ENCODE measurements around the gene UCN.
"Not testable (repeated sequence)": the region's sequence is repeated elsewhere in the genome, so short reads cannot be mapped to it uniquely, and the experiment has no call there.

Gene UCN, protein sequence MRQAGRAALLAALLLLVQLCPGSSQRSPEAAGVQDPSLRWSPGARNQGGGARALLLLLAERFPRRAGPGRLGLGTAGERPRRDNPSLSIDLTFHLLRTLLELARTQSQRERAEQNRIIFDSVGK

DNA sequence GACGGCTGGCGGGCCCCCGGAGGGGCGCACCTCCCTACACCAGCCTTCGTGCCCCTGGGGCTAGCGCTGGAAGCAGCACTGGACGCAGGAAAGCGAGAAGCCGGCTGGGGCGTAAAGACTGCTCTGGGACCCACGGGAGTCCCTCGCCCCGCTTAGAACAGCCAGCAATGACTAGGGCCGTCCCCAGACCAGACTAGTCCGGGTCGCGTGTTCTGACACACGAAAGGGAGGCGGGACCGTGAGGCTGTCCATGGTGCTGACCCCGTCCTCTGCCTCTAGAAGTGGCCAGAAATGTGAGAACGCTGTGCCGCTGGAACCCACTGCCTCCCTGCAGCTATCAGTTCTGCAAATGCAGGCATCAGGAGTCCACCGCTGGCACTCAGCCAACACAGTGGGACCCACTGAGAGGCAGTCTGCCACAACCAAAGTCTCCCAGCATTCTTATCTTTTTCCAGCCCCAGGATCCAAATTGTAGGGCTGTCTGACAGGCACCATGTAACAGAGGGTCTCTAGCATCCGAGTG, at the start of gene UCN:
TSS of gene UCN (minus strand) at position 87 of the 523 bp plus-strand sequence. CDS start 550 bp downstream, outside the sequence.
- no peak for DNase-seq

DNA sequence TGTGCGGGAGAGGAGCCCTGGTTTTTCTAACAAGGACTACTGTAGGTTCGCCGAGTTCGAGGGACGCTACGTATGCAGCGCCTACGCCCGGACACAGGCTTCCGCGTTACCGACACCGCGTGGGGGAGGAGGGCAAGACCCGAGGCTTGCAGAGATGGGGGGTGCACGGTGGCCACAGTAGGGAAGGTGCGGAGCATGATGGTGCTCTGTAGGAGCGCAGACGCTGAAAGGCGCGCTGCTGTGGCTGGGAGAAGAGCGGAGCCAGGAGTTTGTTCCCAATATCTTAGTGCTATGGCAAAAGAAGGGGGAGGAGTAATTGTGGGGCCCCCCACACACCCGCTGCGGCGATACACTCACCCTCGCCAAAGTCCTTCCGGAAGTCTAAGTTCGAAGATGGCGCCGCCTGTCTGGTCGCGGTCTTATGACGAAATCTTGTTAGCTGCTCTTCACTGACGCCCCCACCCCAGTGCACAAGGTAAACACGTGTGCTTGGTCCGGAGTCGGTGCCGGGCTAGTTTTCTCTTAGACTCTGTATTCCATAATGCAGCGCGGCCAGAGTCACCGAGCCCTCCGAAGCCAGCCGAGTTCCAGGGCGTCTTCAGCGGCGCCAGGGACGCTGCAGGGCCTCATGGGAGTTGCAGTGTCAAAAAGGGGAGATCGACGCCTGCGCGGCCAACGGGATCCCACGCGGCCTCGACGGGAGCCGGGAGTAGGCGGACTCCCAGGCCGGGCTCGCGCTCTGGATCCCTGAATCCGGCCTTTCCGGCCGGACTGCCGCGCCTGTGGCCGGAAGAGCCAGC, 48.3 kb upstream of the UCN start, which contains the start of gene GTF3C2:
TSS of gene GTF3C2 (minus strand) at position 383 of the 800 bp plus-strand sequence. CDS start 13,210 bp downstream, outside the sequence.
- DNase-seq = peak; percentile 84 to 93 (median 90)

GRCh38 chr2:27356056-27356381, 47.8 kb upstream of the UCN start:
- DNase-seq = peak in 1 of 6 experiments; percentile 56

- no peak for DNase-seq
Measured at GRCh38 chr2:27354597-27354927, 46.3 kb upstream of the UCN start.

GRCh38 chr2:27353762-27354596, 45.7 kb upstream of the UCN start:
- no peak for DNase-seq

DNA sequence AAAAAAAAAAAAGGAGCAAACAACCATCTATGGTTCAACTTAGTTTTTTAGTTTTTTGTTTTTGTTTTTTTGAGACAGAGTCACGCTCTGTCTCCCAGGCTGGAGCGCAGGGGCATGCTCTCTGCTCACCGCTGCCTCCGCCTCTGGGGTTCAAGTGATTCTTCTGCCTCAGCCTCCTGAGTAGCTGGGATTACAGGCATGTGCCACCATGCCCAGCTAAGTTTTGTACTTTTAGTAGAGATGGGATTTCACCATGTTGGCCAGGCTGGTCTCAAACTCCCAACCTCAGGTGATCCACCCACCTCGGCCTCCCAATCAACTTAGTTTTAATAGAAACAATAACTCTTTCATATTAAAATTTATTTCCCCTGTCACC, 45.1 kb upstream of the UCN start:
- not testable (repeated sequence) for DNase-seq

DNA sequence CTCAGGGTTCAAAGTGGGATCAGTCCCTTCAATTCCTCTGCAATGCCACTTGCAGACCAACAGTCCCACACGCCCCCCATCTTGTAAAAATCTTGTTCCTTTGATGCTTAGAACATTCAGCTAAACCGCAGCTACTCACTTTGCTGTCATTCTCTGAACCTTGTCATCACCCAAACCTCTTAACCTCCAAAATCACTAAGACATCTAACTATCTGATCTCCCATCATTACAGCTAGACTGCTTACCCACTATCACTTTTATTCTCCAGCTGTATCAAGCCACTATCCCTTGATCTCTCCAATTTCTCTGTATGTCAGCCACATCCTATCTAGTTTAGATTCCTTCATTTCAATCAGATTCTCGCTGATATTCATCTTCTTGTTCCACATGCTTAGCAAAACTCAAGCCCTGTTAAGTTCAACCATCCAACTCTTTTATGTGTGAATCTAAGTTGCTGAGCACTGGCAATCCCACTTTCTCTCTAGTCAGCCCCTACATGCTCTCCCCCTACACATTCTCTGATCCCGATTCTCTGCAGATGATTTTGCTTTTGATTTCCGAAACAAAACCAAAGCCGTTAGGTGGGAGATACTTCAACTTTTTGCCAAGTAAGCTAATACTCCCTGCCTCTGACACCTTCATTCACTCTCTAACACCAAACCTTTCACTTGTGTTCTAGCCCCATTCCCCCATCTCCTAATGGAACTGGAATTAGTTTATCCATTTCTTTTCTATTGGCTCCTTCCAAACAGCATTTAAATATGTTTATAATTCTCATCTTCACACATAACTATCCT, 43.8 kb upstream of the UCN start:
- peak in 2 of 6 experiments; percentile 4 to 25 for DNase-seq

DNA sequence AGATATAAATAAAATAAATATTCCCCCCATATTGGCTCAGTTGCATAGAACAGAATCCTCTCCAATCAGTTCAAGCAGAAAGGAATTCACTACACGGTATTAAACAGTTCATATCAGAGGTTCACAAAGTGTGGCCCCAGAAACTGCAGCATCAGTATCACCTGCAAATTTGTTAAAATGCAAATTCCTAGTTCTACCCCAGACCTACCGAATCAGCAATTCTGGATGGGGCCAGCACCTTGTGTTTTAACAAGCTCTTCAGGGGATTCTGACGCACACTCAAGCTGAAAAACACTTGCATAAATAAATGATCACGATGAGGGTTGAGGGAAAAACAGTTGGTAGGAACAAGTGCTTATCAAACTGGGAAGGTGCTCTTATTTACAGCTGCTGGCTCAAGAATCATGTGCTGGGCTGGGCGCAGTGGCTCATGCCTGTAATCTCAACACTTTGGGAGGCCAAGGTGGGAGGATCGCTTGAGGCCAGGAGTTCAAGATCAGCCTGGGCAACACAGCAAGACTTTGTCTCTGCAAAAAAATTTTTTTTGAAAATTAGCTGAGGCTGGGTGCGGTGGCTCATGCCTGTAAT, 42.0 kb upstream of the UCN start:
- DNase-seq = no peak

DNA sequence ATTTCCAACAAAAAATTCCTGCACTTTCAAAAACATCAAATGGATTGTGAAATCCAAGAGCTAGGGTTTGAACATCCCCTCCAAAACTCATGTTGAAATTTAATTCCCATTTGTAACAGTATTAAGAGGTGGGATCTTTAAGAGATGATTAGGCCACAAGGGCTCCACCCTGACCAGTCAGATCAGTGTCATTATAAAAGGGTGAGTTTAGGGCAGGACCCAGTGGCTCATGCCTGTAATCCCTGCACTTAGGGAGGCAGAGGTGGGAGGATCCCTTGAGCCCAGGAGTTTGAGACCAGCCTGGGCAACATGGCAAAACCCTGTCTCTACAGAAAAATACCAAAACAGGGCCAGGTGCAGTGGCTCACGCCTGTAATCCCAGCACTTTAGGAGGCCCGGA, 39.4 kb upstream of the UCN start:
- DNase-seq = no peak

DNA sequence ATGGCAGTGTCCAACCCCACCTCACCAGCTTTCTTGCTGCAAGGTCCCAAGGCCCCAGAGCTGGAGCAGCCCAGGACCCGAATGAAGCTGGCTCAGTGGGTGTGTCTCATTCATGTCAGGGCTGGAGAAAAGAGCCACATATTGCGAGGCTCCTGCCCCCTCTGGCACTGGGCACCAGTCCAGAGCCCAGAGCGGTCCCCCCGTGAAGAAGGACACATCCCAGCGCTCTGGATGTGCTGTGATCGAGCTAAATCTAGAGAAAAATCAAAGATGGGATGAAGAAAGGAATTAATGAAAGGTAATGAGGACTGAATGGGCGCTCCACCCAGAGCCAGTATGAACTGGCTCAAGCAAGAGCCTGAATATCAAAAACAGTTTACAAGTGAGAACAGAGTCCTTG, 27.9 kb upstream of the UCN start:
- no peak for DNase-seq

DNA sequence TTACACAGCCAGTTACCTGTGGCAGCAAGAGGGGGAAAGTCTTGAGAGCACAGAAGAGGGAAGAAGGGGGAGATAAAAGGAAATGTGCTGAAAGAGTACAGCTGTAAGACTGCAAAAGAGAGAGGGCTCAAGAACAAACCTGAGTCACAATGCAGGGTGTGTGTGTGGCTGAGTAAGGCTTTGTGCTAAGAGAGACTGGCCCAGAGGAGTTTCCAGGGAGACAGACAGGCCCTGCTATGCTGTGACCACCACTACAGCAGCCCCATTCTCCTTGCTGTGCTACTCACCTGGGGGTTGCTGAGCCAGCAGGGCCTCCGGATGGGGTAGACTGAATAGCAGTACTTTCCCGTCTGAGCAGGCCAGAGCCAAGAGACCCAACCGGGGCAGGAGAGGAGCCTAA, 27.1 kb upstream of the UCN start:
- DNase-seq = no peak

DNA sequence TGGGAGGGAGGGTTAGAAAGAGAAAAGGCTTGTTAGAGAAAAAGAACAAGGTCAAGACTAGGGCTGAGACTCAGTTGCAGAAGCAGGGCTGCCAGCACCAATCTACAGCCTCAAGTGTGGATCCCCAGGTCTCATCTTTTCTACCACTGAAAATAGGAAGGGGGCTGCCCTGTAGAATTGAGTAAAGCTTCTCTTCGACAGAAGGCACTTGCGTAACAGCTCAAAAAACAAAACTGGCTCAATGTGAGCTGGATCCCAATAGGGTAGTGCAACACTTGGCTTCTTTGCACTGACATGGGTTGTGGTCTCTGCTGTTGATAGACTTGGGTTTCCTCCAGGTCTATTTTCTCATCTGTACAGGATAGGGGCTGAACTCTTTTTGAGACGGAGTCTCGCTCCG, 16.5 kb upstream of the UCN start:
- DNase-seq = no peak

GRCh38 chr2:27323596-27324285, 15.5 kb upstream of the UCN start:
- no peak for DNase-seq

GRCh38 chr2:27322766-27323595, 14.7 kb upstream of the UCN start, which contains the start of gene MPV17:
MPV17 (minus strand) TSS chr2:27323097; CDS start chr2:27322517, 580 bp downstream.
- peak; percentile 61 to 84 (median 79) for DNase-seq

GRCh38 chr2:27322301-27322765, 14.1 kb upstream of the UCN start:
- DNase-seq = peak in 2 of 6 experiments; percentile 3 to 24

DNA sequence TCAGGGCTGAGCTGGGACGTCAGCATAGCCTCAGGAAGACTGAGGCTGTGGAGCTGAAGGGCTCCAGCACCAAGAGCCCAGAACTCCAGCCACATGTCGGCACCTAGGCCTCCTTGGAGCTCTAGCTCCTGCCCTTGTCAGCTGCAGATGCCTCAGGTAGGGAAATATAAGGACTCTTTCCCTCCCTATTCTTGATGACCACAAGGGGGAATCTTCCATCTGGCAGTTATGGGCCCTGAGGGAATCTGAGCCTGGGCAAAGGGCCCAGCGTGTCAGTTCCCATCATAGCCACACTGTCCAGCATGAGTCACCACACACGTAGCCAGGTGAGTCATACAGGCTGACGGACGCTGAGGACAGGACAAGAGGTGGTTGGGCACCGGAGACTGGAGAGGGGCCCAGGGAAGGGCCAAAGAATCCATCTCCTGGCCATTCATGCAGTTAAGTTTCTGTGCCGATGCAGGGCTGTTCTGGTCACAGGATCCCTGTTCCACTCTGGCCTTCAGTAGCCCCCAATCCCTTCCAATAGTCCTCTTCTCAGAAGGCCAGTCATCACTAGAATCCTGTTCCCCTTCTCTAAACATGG, 12.8 kb upstream of the UCN start:
- no peak for DNase-seq

GRCh38 chr2:27319839-27320238, 11.6 kb upstream of the UCN start:
- DNase-seq = not testable (repeated sequence)

GRCh38 chr2:27316655-27317412, 8.6 kb upstream of the UCN start:
- no peak for DNase-seq

DNA sequence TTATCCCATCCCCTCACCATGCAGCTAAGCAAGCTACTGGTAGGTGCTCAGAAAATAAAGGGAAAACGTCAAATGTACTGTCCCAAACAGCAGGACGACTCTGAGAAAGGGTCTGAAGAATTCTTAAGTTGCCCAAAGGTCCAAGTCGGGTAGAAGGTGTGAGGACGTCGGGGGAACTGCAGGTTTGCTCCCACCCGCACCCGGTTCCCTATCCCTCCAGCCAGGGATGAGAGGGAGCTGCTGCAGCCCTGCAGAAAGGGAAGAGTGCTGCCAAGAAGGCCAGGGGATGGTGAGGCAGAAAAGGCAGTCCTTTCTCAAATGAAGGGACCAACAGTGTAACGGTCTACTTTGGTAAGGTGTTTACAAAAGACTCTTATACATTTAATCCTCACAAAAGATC, 6.9 kb upstream of the UCN start:
- no peak for DNase-seq
